ENCODE measurements around the gene CDC5L. TPM values are rescaled to one million over a fixed set of nuclear protein-coding genes. Genes with fewer than 3 reads are reported as not detected.

CDC5L gene
- total and polyA plus RNA-seq, 2 of the 13 experiments (the other 11 are each of a cell fraction or from before 2014, with no cell fraction given), result 11.0 to 34.2 TPM

- TF ChIP-seq SMAD1 (CRISPR knock-in tag; IDR thresholded peaks at IDR 0.05; ENCODE audit: borderline replicate concordance, low read depth) (no peak), ARNT2 (CRISPR knock-in tag; IDR thresholded peaks at IDR 0.05; ENCODE audit: low read depth) (no peak), DRAP1 (CRISPR knock-in tag; IDR thresholded peaks at IDR 0.05) (no peak), ZMYM3 (CRISPR knock-in tag; IDR thresholded peaks at IDR 0.05) (peak; percentile 67; the same call in 1 of the 2 replicates), GTF3A (CRISPR knock-in tag; conservative IDR thresholded peaks at IDR 0.05) (no peak), ZNF629 (CRISPR knock-in tag; conservative IDR thresholded peaks at IDR 0.05) (peak; percentile 82)
- H3K36me3 ChIP-seq (replicated peaks in 1 of 2; ENCODE audit: control insufficient read depth in 1 of 2, insufficient read depth in 2 of 2, low read length in 2 of 2), result no peaks in the 10 kb centered on the region
- FAIRE-seq, result no peak
- H4K20me1 ChIP-seq (ENCODE audit: insufficient read depth, low read length), result no peaks in the 10 kb centered on the region
- H3K4me1 ChIP-seq (ENCODE audit: insufficient read depth, low read length), result peaks cover 11% of the 10 kb centered on the region
- intact Hi-C loops (cut with micrococcal nuclease; ENCODE audit: unreplicated experiment), result no loop called here
- H2AFZ ChIP-seq (ENCODE audit: low read length), result no peak overlapping the region
- no peak overlapping the region for H3K27ac ChIP-seq (ENCODE audit: extremely low read length, insufficient read depth, low read length)
- no peaks in the 10 kb centered on the region for H3K79me2 ChIP-seq (ENCODE audit: insufficient read depth, low read length)
- POLR2A ChIA-PET, result no interaction called here
- in situ Hi-C loops (cut with HindIII; ENCODE audit: extremely low pct_ligation_motif_present, low pct_unique_long_range_greater_than_20kb), result no loop called here
- BruUV-seq (replicated peaks), result no TSS peak
- peaks cover 0 to 3% of the 10 kb centered on the region in 2 experiments; a peak in 1 of 5 replicates for H3K27me3 ChIP-seq (ENCODE audit: control insufficient read depth in 1 of 2, insufficient read depth in 2 of 2, low read length in 2 of 2)
- DNase-seq (ENCODE audit: low spot score), result no peak
- no peak for ATAC-seq
- CTCF ChIA-PET (ENCODE audit: low intra/inter-chr PET ratio, low total read pairs), result no interaction called here
- H3K9ac ChIP-seq (ENCODE audit: insufficient read depth, low read depth, low read length), result no peak overlapping the region
- no peak overlapping the region for H3K4me3 ChIP-seq (replicated peaks in 1 of 3; ENCODE audit: insufficient read depth in 1 of 3, low read depth in 2 of 3, low read length in 3 of 3)
- no peaks in the 10 kb centered on the region for H3K9me3 ChIP-seq (ENCODE audit: low read length)
- H3K4me2 ChIP-seq (ENCODE audit: low read depth, low read length), result no peak overlapping the region
- WGBS (ENCODE audit: low lambda C conversion rate), result 26% methylated on average over 4 of the region's 4 CpGs
Observed at GRCh38 chr6:44352259-44352658, 35.2 kb upstream of the CDC5L start.

GRCh38 chr6:44353336-44353735 is 34.2 kb upstream of the CDC5L start:
- no peak for ATAC-seq
- TF ChIP-seq SOX6 (IDR thresholded peaks at IDR 0.05) (no peak), SOX6 (CRISPR knock-in tag; IDR thresholded peaks at IDR 0.05) (no peak), PAF1 (CRISPR knock-in tag; IDR thresholded peaks at IDR 0.05) (no peak), KDM3A (CRISPR knock-in tag; IDR thresholded peaks at IDR 0.05; ENCODE audit: low read depth) (no peak), NR2F1 (CRISPR knock-in tag; IDR thresholded peaks at IDR 0.05) (no peak), TFE3 (CRISPR knock-in tag; IDR thresholded peaks at IDR 0.05) (no peak), SP140L (CRISPR knock-in tag; IDR thresholded peaks at IDR 0.05; ENCODE audit: borderline replicate concordance) (no peak), REXO4 (CRISPR knock-in tag; IDR thresholded peaks at IDR 0.05; ENCODE audit: borderline replicate concordance) (no peak), ZNF720 (CRISPR knock-in tag; IDR thresholded peaks at IDR 0.05) (no peak)
- Histone ChIP-seq H4K20me1 (ENCODE audit: insufficient read depth, low read length) (no peaks in the 10 kb centered on the region), H3K36me3 (replicated peaks in 1 of 2; ENCODE audit: control insufficient read depth in 1 of 2, insufficient read depth in 2 of 2, low read length in 2 of 2) (no peaks in the 10 kb centered on the region), H3K4me2 (ENCODE audit: low read depth, low read length) (no peak overlapping the region), H3K9ac (ENCODE audit: insufficient read depth, low read depth, low read length) (no peak overlapping the region), H3K27ac (ENCODE audit: extremely low read length, insufficient read depth, low read length) (no peak overlapping the region), H3K4me3 (replicated peaks in 1 of 3; ENCODE audit: insufficient read depth in 1 of 3, low read depth in 2 of 3, low read length in 3 of 3) (no peak overlapping the region), H3K79me2 (ENCODE audit: insufficient read depth, low read length) (no peaks in the 10 kb centered on the region), H3K27me3 (ENCODE audit: control insufficient read depth in 1 of 2, insufficient read depth in 2 of 2, low read length in 2 of 2) (peaks cover 0 to 3% of the 10 kb centered on the region in 2 experiments; a peak in 1 of 5 replicates), H3K9me3 (ENCODE audit: low read length) (no peaks in the 10 kb centered on the region), H3K4me1 (ENCODE audit: insufficient read depth, low read length) (peaks cover 11% of the 10 kb centered on the region), H2AFZ (ENCODE audit: low read length) (no peak overlapping the region)
- intact Hi-C loops (cut with micrococcal nuclease; ENCODE audit: unreplicated experiment) (no loop called here), in situ Hi-C loops (cut with HindIII; ENCODE audit: extremely low pct_ligation_motif_present, low pct_unique_long_range_greater_than_20kb) (no loop called here)
- BruUV-seq (replicated peaks), result no TSS peak
- ChIA-PET CTCF (ENCODE audit: low intra/inter-chr PET ratio, low total read pairs) (no interaction called here), POLR2A (no interaction called here)
- no peak for DNase-seq (ENCODE audit: low spot score)
- WGBS (ENCODE audit: low lambda C conversion rate), result 1% methylated on average over 2 of the region's 2 CpGs
- FAIRE-seq, result peak; percentile 55
